ENCODE results near the gene MTAP. TPM values are rescaled to one million over a fixed set of nuclear protein-coding genes. Genes with fewer than 3 reads are reported as not detected.

MTAP gene
- total RNA-seq, 3 donors from 2014 or later: 20.8 to 40.2 (median 29.5) TPM

DNA sequence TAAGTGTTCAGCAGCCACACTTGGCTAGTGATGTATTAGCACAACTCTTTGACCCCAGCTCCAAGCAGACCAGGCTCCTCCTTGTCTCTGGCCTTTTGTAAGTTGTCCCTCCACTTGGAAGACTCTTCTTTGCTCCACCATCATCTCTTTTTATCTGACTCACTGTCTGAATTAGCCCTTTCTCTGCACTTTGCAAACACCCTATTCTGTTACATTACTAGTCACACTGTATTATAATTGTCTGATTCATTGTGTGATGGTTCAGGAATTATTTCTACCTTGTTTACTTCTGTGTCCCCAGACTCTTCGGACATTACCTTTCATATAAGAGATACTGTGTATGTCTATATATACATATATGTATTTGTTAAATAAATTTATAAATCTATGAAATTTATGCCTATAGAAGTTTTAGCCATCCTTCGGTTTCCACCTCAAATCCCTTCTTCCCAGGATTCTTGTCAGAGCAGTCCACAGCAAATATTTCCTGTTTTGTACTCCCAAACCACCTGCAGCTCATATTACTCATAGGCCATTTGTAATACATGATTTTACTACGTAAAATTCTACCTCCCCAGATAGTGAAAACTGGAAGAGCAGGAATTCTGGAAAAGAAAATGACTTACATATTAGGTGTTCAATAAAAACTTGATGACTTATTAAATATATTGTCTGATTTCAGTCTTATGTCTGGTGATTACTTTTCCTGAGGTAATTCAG, 69.0 kb downstream of the MTAP start:
- Histone ChIP-seq H3K4me3 (no peak overlapping the region), H3K36me3 (no peaks in the 10 kb centered on the region), H3K9me3 (no peaks in the 10 kb centered on the region), H3K4me1 (no peaks in the 10 kb centered on the region), H3K27ac (no peak overlapping the region), H3K27me3 (no peaks in the 10 kb centered on the region)
- intact Hi-C loops (cut with DNase I; ENCODE audit: low total_unique reads): no loop called here
- TF ChIP-seq CTCF (IDR thresholded peaks at IDR 0.05) (no peak), POLR2AphosphoS5 (IDR thresholded peaks at IDR 0.05) (no peak), POLR2A (IDR thresholded peaks at IDR 0.05) (no peak)
- no peak for DNase-seq (ENCODE audit: low spot score in 2 of 2)

- H3K9me3 ChIP-seq: peaks cover 0 to 2% of the 10 kb centered on the region in 2 donors
- intact Hi-C loops (cut with DNase I; ENCODE audit: low total_unique reads): no loop called here
- no peak for DNase-seq (ENCODE audit: low spot score in 2 of 2)
- H3K4me3 ChIP-seq: no peak overlapping the region
- H3K36me3 ChIP-seq: no peaks in the 10 kb centered on the region
- H3K27me3 ChIP-seq: no peaks in the 10 kb centered on the region
- H3K4me1 ChIP-seq: no peaks in the 10 kb centered on the region
- H3K27ac ChIP-seq: no peak overlapping the region
- TF ChIP-seq POLR2A (IDR thresholded peaks at IDR 0.05) (no peak), CTCF (IDR thresholded peaks at IDR 0.05) (no peak), POLR2AphosphoS5 (IDR thresholded peaks at IDR 0.05) (no peak)
Measured at GRCh38 chr9:21872696-21873095, 70.3 kb downstream of the MTAP start.

GRCh38 chr9:21873540-21874221, 71.2 kb downstream of the MTAP start:
- DNase-seq (ENCODE audit: low spot score in 2 of 2): no peak
- TF ChIP-seq POLR2A (IDR thresholded peaks at IDR 0.05) (no peak), CTCF (IDR thresholded peaks at IDR 0.05) (no peak), POLR2AphosphoS5 (IDR thresholded peaks at IDR 0.05) (no peak)
- H3K4me3 ChIP-seq: no peak overlapping the region
- peaks cover 0 to 5% of the 10 kb centered on the region in 2 donors for H3K9me3 ChIP-seq
- H3K27me3 ChIP-seq: no peaks in the 10 kb centered on the region
- intact Hi-C loops (cut with DNase I; ENCODE audit: low total_unique reads): no loop called here
- H3K36me3 ChIP-seq: no peaks in the 10 kb centered on the region
- H3K27ac ChIP-seq: no peak overlapping the region
- no peaks in the 10 kb centered on the region for H3K4me1 ChIP-seq

- intact Hi-C loops (cut with DNase I; ENCODE audit: low total_unique reads): no loop called here
- H3K27me3 ChIP-seq: no peaks in the 10 kb centered on the region
- no peaks in the 10 kb centered on the region for H3K36me3 ChIP-seq
- no peak for TF ChIP-seq CTCF (IDR thresholded peaks at IDR 0.05)
- no peak for TF ChIP-seq POLR2A (IDR thresholded peaks at IDR 0.05)
- no peak for TF ChIP-seq POLR2AphosphoS5 (IDR thresholded peaks at IDR 0.05)
- no peak for DNase-seq (ENCODE audit: low spot score in 2 of 2)
- H3K4me1 ChIP-seq: no peaks in the 10 kb centered on the region
- no peak overlapping the region for H3K4me3 ChIP-seq
- peaks cover 0 to 19% of the 10 kb centered on the region in 2 donors for H3K9me3 ChIP-seq
- no peak overlapping the region for H3K27ac ChIP-seq
Measured at GRCh38 chr9:21875893-21876292, 73.5 kb downstream of the MTAP start.

- intact Hi-C loops (cut with DNase I; ENCODE audit: low total_unique reads): no loop called here
- H3K4me3 ChIP-seq: no peak overlapping the region
- H3K27ac ChIP-seq: no peak overlapping the region
- DNase-seq (ENCODE audit: low spot score in 2 of 2): no peak
- no peaks in the 10 kb centered on the region for H3K36me3 ChIP-seq
- no peaks in the 10 kb centered on the region for H3K4me1 ChIP-seq
- H3K27me3 ChIP-seq: no peaks in the 10 kb centered on the region
- TF ChIP-seq CTCF (IDR thresholded peaks at IDR 0.05): no peak
- no peak for TF ChIP-seq POLR2A (IDR thresholded peaks at IDR 0.05)
- no peak for TF ChIP-seq POLR2AphosphoS5 (IDR thresholded peaks at IDR 0.05)
- peaks cover 4 to 28% of the 10 kb centered on the region in 2 donors for H3K9me3 ChIP-seq
Measured at GRCh38 chr9:21883642-21884041, 81.2 kb downstream of the MTAP start.

Data from breast epithelium (tissue), 4 donors.